GM23248 (cell line): ENCODE results near the gene BCL6B. TPM values are rescaled to one million over a fixed set of nuclear protein-coding genes. Genes with fewer than 3 reads are reported as not detected.
A peak's percentile ranks its signal among the peaks of the same experiment; 100 is the strongest.

Experiments used
- DNase-seq: peaks from one replicate; pipeline ENCODE4 v3.0.0-alpha.2; 2015
- H2AFZ ChIP-seq: fragments of 200-600 bp; sonication (generic); 2 replicates; pipeline ENCODE4 v1.6.1; 2016; ENCODE audit warnings: antibody characterized with exemption
- H3F3A ChIP-seq: fragments of 200-600 bp; sonication (generic); 2 replicates; pipeline ENCODE4 v1.6.1; 2016; ENCODE audit warnings: mild to moderate bottlenecking, antibody characterized with exemption, mixed run types; ENCODE audit not compliant: insufficient read depth
- H3K27ac ChIP-seq: fragments of 200-600 bp; sonication (generic); 2 replicates; pipeline ENCODE4 v1.5.1; 2016; ENCODE audit warnings: mild to moderate bottlenecking
- H3K27me3 ChIP-seq: fragments of 200-600 bp; sonication (generic); replicated peaks from 2 replicates; pipeline ENCODE4 v1.6.1; 2016; ENCODE audit warnings: mild to moderate bottlenecking; ENCODE audit not compliant: insufficient read depth
- H3K36me3 ChIP-seq: fragments of 200-600 bp; sonication (generic); 2 replicates; pipeline ENCODE4 v1.6.1; 2016; ENCODE audit warnings: low read depth, mild to moderate bottlenecking
- H3K4me1 ChIP-seq: fragments of 200-600 bp; sonication (generic); 2 replicates; pipeline ENCODE4 v1.6.1; 2016; ENCODE audit warnings: mild to moderate bottlenecking; ENCODE audit not compliant: insufficient read depth
- H3K4me2 ChIP-seq: fragments of 200-600 bp; sonication (generic); one replicate; pipeline ENCODE4 v1.6.1; 2016; ENCODE audit warnings: mild to moderate bottlenecking; ENCODE audit not compliant: unreplicated experiment
- H3K4me3 ChIP-seq: fragments of 200-600 bp; sonication (generic); 2 replicates; pipeline ENCODE4 v1.5.1; 2016; ENCODE audit warnings: mild to moderate bottlenecking
- H3K79me2 ChIP-seq: fragments of 200-600 bp; sonication (generic); 2 replicates; pipeline ENCODE4 v1.6.1; 2016; ENCODE audit warnings: mild to moderate bottlenecking; ENCODE audit not compliant: insufficient read depth
- H3K9ac ChIP-seq: fragments of 200-600 bp; sonication (generic); 2 replicates; pipeline ENCODE4 v1.6.1; 2016; ENCODE audit warnings: mild to moderate bottlenecking
- H3K9me2 ChIP-seq: fragments of 200-600 bp; sonication (generic); 2 replicates; pipeline ENCODE4 v1.6.1; 2016; ENCODE audit warnings: mixed run types, mild to moderate bottlenecking, moderate library complexity; ENCODE audit not compliant: insufficient read depth
- H3K9me3 ChIP-seq: fragments of 200-600 bp; sonication (generic); one replicate; pipeline ENCODE4 v1.6.1; 2017; ENCODE audit warnings: low read depth
- H4K20me1 ChIP-seq: fragments of 200-600 bp; sonication (generic); 2 replicates; pipeline ENCODE4 v1.6.0; 2016; ENCODE audit not compliant: insufficient read depth
- EZH2 ChIP-seq: fragments of 200-600 bp; sonication (generic); IDR thresholded peaks from 2 replicates; pipeline ENCODE4 v1.6.1; 2018; ENCODE audit warnings: antibody characterized with exemption, mild to moderate bottlenecking; ENCODE audit not compliant: insufficient read depth, poor library complexity, severe bottlenecking
- EZH2phosphoT487 ChIP-seq: fragments of 200-600 bp; sonication (generic); IDR thresholded peaks from 2 replicates; pipeline ENCODE4 v1.6.1; 2018; ENCODE audit warnings: antibody characterized with exemption, moderate library complexity, mild to moderate bottlenecking, low read depth; ENCODE audit not compliant: insufficient read depth
- WGBS, 2 experiments: methylation state at CpG; one replicate each; pipeline ENCODE4 v1.1.6; 2015 to 2017; ENCODE audit warnings: low lambda C conversion rate in 2 of 2, low coverage in 1 of 2; ENCODE audit errors: missing lambda C conversion rate in 2 of 2; 5-methylcytosine and 5-hydroxymethylcytosine counted together
- in situ Hi-C: fragments of 300-500 bp; cut with MboI; formaldehyde crosslinking; loops from 2 replicates; pipeline ENCODE4 v1.15.0; 2020
- microRNA counts: library from miRNA; unstranded; fragments of <30 nt; microRNA quantifications from one replicate; lab custom pipeline; 2016
- polyA plus RNA-seq: library from polyadenylated mRNA; unstranded; fragments of >200 nt; fragmentation: Nextera tagmentation; extraction: Ambion mirVana; gene quantifications from 2 replicates; pipeline ENCODE4 v1.2.1, GENCODE V29; 2016
- small RNA-seq: library from RNA; depleted of rRNA; stranded (forward); fragments of <200 nt; gene quantifications from one replicate; pipeline ENCODE3, GENCODE V24; 2014; ENCODE audit warnings: low read depth, low replicate concordance
- total RNA-seq: library from RNA; depleted of rRNA; stranded (reverse); fragments of >200 nt; shearing (Covaris generic); gene quantifications from 2 replicates; pipeline ENCODE4 v1.2.3, GENCODE V29; 2014; rRNA removed

Gene BCL6B
- total and polyA plus RNA-seq, 2 experiments from 2014 or later = not detected

- Histone ChIP-seq H3K79me2 (no peaks in the 10 kb centered on the region), H3K4me2 (no peak overlapping the region), H3K9me2 (no peaks in the 10 kb centered on the region), H2AFZ (no peak overlapping the region), H3F3A (no peaks in the 10 kb centered on the region), H4K20me1 (no peaks in the 10 kb centered on the region), H3K27me3 (peaks cover 7% of the 10 kb centered on the region; the same call in 1 of the 2 replicates), H3K27ac (no peak overlapping the region), H3K36me3 (no peaks in the 10 kb centered on the region), H3K9me3 (no peaks in the 10 kb centered on the region), H3K4me1 (no peaks in the 10 kb centered on the region), H3K4me3 (no peak overlapping the region), H3K9ac (no peak overlapping the region)
- 65 to 67% methylated on average over 10 of the region's 10 CpGs for WGBS, 2 experiments
- no peak for TF ChIP-seq EZH2phosphoT487
- TF ChIP-seq EZH2 = no peak
- no peak for DNase-seq
- in situ Hi-C loops = no loop called here
Measured at GRCh38 chr17:7078711-7079110, 55.9 kb downstream of the BCL6B start.

MicroRNAs within 50 kb of the gene (microRNA counts, 767-probe panel; counts per million panel counts)
- microRNA hsa-miR-195-5p (lab: Ali Mortazavi, UCI) = 447 counts per million, percentile 86 among the panel's probes with 10 or more counts
- microRNA hsa-miR-497-5p (lab: Ali Mortazavi, UCI) = 447 counts per million, percentile 86 among the panel's probes with 10 or more counts

Small RNA genes within 50 kb of the gene (small RNA-seq; reads per million reads assigned to genes)
- gene AC120057.1 = not detected

Other genes starting within 250 kb of the BCL6B start
- gene FBXO39, start 246.8 kb upstream of the BCL6B start, total RNA-seq = 1.1 TPM in 1 of 2 replicates, not detected in the other
- not detected in 2 replicates for gene FBXO39, start 246.8 kb upstream of the BCL6B start, polyA plus RNA-seq
- gene TEKT1, start 191.3 kb upstream of the BCL6B start, total RNA-seq = not detected in 2 replicates
- not detected in 2 replicates for gene TEKT1, start 191.3 kb upstream of the BCL6B start, polyA plus RNA-seq
- gene ALOX12, start 27.0 kb upstream of the BCL6B start, total RNA-seq = not detected in 2 replicates
- gene ALOX12, start 27.0 kb upstream of the BCL6B start, polyA plus RNA-seq = 0.24 and 0.31 TPM in 2 replicates
- 130 and 211 TPM in 2 replicates for gene RNASEK, start 10.4 kb upstream of the BCL6B start, total RNA-seq
- gene RNASEK, start 10.4 kb upstream of the BCL6B start, polyA plus RNA-seq = 623 and 652 TPM in 2 replicates
- gene SLC16A13, start 13.0 kb downstream of the BCL6B start, total RNA-seq = 0.25 TPM in 1 of 2 replicates, not detected in the other
- gene SLC16A13, start 13.0 kb downstream of the BCL6B start, polyA plus RNA-seq = 0.87 and 1.1 TPM in 2 replicates
- not detected in 2 replicates for gene SLC16A11, start 21.0 kb downstream of the BCL6B start, total RNA-seq
- 0.30 TPM in 1 of 2 replicates, not detected in the other for gene SLC16A11, start 21.0 kb downstream of the BCL6B start, polyA plus RNA-seq
- not detected in 2 replicates for gene CLEC10A, start 57.2 kb downstream of the BCL6B start, total RNA-seq
- not detected in 2 replicates for gene CLEC10A, start 57.2 kb downstream of the BCL6B start, polyA plus RNA-seq
- not detected in 2 replicates for gene ASGR2, start 91.8 kb downstream of the BCL6B start, total RNA-seq
- not detected in 2 replicates for gene ASGR2, start 91.8 kb downstream of the BCL6B start, polyA plus RNA-seq
- gene ASGR1, start 156.3 kb downstream of the BCL6B start, total RNA-seq = 0.97 TPM in 1 of 2 replicates, not detected in the other
- gene ASGR1, start 156.3 kb downstream of the BCL6B start, polyA plus RNA-seq = 0.63 and 0.75 TPM in 2 replicates
- gene DLG4, start 196.8 kb downstream of the BCL6B start, total RNA-seq = 13.1 and 23.8 TPM in 2 replicates
- gene DLG4, start 196.8 kb downstream of the BCL6B start, polyA plus RNA-seq = 1.3 and 1.9 TPM in 2 replicates
- gene ACADVL, start 196.9 kb downstream of the BCL6B start, total RNA-seq = 453 and 600 TPM in 2 replicates
- gene ACADVL, start 196.9 kb downstream of the BCL6B start, polyA plus RNA-seq = 386 and 441 TPM in 2 replicates
- gene DVL2, start 211.5 kb downstream of the BCL6B start, total RNA-seq = 41.2 and 45.8 TPM in 2 replicates
- gene DVL2, start 211.5 kb downstream of the BCL6B start, polyA plus RNA-seq = 18.9 and 19.5 TPM in 2 replicates
- 32.0 and 42.6 TPM in 2 replicates for gene PHF23, start 216.4 kb downstream of the BCL6B start, total RNA-seq
- gene PHF23, start 216.4 kb downstream of the BCL6B start, polyA plus RNA-seq = 40.7 and 45.6 TPM in 2 replicates
- 152 and 355 TPM in 2 replicates for gene GABARAP, start 219.4 kb downstream of the BCL6B start, total RNA-seq
- 845 and 847 TPM in 2 replicates for gene GABARAP, start 219.4 kb downstream of the BCL6B start, polyA plus RNA-seq
- gene CTDNEP1, start 228.7 kb downstream of the BCL6B start, total RNA-seq = 38.9 and 63.2 TPM in 2 replicates
- gene CTDNEP1, start 228.7 kb downstream of the BCL6B start, polyA plus RNA-seq = 30.0 and 30.7 TPM in 2 replicates
- 25.9 and 32.9 TPM in 2 replicates for gene ELP5, start 229.2 kb downstream of the BCL6B start, total RNA-seq
- gene ELP5, start 229.2 kb downstream of the BCL6B start, polyA plus RNA-seq = 34.8 and 34.9 TPM in 2 replicates
- 4.5 and 5.4 TPM in 2 replicates for gene CLDN7, start 239.4 kb downstream of the BCL6B start, total RNA-seq
- gene CLDN7, start 239.4 kb downstream of the BCL6B start, polyA plus RNA-seq = 1.7 and 2.3 TPM in 2 replicates